Suppressor macrophage (primary cell): ENCODE results near the gene CNTNAP3.
"Not testable (repeated sequence)": the region's sequence is repeated elsewhere in the genome, so short reads cannot be mapped to it uniquely, and the experiment has no call there.

Experiments used
- DNase-seq, 4 experiments: peaks; one replicate each; pipeline ENCODE4 v3.0.0-alpha.2; 2020 to 2022

Gene CNTNAP3

DNA sequence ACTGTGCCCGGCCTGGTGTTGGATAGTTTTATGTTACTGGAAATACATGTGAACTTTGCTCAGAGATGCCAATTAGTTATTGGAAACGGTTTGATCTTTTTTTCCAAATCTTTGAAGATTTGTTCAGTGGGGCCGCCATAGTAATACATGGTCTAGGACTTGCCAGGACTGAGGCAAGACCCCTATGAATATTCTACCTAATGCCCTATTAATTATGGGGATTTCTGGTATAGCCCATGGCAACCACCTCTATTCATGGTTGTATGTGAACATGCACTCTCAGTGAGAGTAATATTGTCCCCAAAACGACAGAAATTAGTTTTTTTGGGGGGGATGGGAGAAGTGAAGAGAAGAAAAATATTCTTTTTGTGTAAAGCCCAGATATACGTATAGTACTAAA lies 220.3 kb downstream of the CNTNAP3 start:
- not testable (repeated sequence) for DNase-seq

DNA sequence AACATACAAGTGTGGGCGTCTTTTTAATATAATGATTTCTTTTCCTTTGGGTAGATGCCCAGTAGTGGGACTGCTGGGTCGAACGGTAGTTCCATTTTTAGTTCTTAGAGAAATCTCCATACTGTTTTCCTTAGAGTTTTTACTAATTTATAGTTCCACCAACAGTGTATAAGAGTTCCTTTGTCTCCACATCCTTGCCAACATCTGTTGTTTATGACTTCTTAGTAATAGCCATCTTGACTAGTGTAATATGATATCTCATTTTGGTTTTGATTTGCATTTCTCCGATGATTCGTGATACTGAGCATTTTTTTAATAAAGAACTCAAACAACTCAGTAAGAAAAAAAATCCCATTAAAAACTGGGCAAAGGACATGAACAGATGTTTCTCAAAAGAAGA lies 225.0 kb downstream of the CNTNAP3 start:
- not testable (repeated sequence) for DNase-seq

- DNase-seq: not testable (repeated sequence)
These were observed 233.5 kb downstream of the CNTNAP3 start for GRCh38 chr9:39054453-39054852.

DNA sequence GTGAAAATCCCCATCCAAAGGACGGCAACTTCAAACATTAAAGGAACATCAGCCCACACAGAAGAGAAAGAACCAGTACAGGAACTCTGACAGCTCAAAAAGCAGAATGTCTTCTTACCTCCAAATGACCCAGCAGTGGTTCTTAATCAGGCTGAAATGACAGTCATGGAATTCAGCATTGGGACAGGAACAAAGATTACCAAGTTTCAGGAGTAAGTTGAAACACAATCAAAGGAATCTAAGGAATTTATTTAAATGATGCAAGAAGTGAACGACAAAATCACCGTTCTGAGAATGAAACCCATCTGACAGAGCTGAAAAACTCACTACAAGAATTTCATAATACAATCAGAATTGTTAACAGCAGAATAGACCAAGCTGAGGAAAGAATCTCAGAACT lies 241.1 kb downstream of the CNTNAP3 start:
- not testable (repeated sequence) for DNase-seq

DNA sequence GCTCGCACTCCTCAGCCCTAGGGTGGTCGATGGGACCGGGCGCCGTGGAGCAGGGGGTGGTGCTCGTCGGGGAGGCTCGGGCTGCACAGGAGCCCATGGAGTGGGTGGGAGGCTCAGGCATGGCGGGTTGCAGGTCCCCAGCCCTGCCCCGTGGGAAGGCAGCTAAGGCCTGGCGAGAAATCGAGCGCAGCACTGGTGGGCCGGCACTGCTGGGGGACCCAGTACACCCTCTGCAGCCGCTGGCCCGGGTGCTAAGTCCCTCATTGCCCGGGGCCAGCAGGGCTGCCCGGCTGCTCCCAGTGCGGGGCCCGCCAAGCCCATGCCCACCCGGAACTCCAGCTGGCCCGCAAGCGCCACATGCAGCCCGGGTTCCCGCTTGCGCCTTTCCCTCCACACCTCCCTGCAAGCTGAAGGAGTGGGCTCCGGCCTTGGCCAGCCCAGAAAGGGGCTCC lies 245.6 kb downstream of the CNTNAP3 start:
- not testable (repeated sequence) for DNase-seq

DNA sequence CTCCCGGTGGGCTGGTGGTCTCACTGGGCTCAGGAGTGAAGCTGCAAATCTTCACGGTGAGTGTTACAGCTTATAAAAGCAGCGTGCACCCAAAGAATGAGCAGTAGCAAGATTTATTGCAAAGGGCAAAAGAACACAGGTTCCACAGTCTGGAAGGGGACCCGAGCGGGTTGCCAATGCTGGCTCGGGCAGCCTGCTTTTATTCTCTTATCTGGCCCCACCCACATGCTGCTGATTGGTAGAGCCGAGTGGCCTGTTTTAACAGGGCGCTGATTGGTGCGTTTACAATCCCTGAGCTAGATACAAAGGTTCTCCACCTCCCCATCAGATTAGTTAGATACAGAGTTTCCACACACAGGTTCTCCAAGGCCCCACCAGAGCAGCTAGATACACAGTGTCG lies 246.2 kb downstream of the CNTNAP3 start:
- DNase-seq: not testable (repeated sequence)

- not testable (repeated sequence) for DNase-seq
These were observed 248.8 kb downstream of the CNTNAP3 start for GRCh38 chr9:39039148-39039547.

GRCh38 chr9:39038221-39038620 lies 249.7 kb downstream of the CNTNAP3 start:
- DNase-seq: not testable (repeated sequence)

- DNase-seq: not testable (repeated sequence)
These were observed 254.1 kb downstream of the CNTNAP3 start for GRCh38 chr9:39033849-39034248.

DNA sequence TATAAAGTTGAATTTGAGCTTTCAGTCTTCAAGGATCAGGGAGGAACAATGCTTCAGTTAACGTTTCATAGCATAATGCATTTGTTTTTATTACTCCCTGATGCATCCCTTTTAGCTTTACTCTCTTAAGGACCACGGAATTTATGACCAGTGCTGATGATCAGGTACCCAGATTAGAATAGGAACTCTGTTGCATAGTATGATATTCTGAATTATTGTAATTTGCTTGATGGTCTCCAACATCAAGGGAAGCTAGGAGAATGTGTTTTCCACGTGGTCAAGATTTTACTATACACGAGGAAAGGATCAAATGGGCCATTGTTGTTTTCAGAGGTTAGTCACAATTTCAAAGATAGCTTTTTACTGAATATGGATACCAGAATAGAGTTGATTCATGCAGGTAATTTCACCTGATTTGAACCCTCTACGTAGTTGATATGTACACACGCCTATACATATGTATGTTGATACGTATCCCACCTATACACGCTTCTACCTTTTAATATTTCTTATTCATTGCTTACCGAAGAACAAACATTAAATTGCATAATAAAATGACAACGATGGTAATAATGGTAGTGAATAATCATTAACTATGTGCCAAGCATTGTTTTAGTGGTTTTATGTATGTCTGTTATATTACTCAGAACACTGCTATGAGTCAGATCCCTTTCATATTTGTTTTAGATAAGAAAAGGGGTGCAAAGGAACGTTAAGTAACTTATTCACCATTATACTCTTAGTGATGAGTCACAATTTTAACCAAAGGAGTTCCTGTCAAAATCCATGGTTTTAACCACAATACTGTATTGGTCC lies 257.6 kb downstream of the CNTNAP3 start:
- not testable (repeated sequence) for DNase-seq

- not testable (repeated sequence) for DNase-seq
These were observed 259.1 kb downstream of the CNTNAP3 start for GRCh38 chr9:39028855-39029254.

GRCh38 chr9:39028168-39028567 lies 259.8 kb downstream of the CNTNAP3 start:
- not testable (repeated sequence) for DNase-seq

- not testable (repeated sequence) for DNase-seq
These were observed 261.9 kb downstream of the CNTNAP3 start for GRCh38 chr9:39025911-39026588.
